Measurements from ENCODE around the gene NTHL1.
A peak's percentile ranks its signal among the peaks of the same experiment; 100 is the strongest.

Gene NTHL1

GRCh38 chr16:2008009-2008526 is 39.6 kb downstream of the NTHL1 start:
- DNase-seq (ENCODE audit: low spot score), result no peak

- no peak for DNase-seq (ENCODE audit: low spot score)
Measured at GRCh38 chr16:2007081-2007836, 40.4 kb downstream of the NTHL1 start.

DNA sequence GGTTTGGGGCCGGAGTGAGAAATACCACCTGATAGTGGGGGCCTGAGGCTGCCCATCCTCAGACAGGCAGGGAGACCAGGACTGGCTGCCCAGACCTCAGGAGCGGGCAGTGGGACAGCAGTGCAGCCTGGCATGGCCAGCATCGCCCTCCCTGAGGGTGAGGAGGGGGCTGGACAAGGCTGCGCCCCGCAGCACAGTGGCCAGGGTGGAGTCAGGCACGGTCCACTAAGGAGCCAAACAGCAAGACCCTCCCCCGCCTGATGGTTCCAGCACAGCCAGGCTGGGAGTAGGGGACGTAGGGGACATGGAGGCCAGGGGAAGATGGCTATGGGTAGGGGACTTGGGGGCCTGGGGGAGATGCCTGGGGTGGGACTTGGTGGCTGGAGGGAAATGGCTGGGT is 41.3 kb downstream of the NTHL1 start:
- DNase-seq (ENCODE audit: low spot score), result no peak

GRCh38 chr16:2005646-2006045 is 42.0 kb downstream of the NTHL1 start:
- DNase-seq (ENCODE audit: low spot score), result no peak

DNA sequence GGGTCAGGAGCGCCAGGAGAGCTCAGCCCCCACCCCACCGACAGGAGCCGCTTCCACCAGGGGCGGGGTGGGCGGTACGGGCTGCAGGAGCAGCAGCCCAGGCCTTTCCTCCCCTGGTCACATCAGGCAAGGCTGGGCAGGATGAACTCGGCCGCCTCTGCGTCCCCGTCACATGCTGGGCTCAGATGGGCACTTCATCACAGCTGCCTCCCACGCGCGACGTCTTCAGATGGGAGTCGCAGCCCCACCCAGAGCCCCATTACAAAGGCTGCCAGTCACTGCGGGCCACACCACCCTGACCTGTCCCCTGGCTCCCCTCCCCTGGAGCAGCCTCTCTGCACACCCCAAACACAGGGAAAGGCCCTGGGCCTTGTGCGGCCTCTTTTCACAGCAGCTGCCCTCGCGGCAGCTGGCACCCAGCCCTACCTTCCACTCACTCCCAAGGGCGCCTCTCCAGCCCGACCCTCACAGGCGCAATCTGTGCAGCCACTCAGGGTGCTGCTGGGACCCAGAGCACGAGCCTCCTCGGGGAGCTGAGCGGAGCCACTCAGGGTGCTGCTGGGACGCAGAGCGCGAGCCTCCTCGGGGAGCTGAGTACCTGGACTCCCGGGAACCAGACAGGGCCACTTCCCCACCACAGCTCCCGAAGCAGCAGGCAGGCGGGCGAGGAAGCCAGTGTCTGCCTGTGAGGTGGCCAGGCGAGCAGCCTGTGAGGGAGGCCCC is 42.7 kb downstream of the NTHL1 start:
- DNase-seq (ENCODE audit: low spot score), result no peak

- DNase-seq (ENCODE audit: low spot score), result peak; percentile 73
Measured at GRCh38 chr16:2003827-2004641, 43.6 kb downstream of the NTHL1 start.

GRCh38 chr16:2003231-2003826 is 44.3 kb downstream of the NTHL1 start:
- DNase-seq (ENCODE audit: low spot score), result no peak

DNA sequence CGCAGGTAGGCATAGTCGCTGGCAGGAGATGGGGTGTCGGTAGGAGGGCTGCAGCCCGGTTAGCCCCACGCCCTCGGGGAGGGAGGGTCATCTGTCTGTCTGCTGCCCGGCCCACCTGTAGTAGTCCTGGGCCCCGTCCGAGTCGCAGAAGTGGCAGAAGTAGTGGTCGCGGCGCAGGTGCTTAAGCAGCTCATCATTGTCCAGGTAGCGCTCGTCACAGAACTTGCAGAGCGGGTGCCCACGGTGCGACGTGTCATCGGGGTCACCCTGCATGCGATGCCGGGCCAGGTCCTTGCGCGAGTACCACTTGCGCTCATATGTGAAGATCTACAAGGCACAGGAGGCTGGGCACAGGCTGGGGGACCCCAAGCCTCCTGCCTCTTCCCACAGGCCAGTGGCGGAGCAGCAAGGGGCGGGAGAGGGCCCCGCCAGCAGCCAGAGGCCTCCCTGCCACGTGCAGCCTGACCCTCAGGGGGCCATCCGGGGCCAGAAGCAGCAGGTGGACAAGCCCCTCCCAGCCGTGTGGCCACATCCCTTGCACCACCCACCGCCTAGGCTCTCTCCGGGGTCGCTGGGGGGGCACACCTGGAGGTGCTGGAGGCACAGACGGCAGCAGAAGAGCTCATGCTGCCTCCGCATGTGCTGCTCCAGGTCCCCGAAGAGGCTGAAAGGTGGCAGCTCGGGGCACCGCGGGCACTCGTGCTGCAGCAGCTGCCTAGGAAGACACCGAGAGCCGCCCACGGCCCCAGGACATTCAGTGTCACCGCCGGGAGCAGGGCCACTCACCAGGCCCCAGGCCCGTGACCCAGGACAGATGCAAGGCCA is 45.0 kb downstream of the NTHL1 start:
- no peak for DNase-seq (ENCODE audit: low spot score)

DNA sequence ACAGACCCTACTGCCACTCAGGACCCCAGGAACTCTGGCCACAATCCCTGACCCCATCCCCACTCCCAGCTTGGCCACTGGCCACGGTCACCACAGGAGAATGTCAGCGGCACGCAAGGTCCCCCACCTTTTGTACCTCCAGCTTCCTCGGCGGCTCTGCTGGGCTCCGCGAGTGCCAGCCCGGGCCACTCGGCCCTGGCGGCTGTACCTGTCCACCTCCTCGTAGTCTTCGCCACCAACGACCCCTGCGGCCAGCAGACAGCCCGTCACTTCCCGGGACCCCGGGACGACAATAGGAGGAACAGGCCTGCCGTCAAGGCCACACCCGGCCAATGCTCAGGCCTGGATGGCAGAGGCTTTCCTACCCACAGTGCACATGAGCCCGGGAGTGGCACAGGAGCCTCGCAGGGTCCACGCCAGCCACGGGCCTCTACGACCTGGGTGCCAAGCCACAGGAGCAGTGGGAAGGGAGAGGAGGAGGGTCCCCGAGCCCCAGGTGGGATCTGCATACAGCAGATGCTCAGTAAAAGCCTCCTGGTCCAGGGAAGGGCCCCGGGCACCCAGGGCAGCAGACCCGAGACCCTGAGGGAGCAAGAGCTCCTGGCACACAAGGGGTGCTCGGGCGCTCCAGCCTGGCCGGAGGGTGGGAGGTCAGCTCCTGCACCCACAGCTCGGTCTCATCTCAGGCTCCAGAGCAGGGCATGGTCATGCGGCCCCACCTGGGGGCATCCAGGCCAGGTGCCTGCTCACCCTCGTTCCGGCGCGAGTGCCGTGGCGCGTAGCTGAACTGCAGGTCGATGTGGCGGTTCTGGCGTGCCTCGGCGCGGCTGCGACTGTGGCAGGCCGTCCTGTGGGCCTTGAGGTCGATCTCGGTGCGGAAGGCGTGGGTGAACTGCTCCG is 45.9 kb downstream of the NTHL1 start:
- DNase-seq (ENCODE audit: low spot score), result no peak

DNA sequence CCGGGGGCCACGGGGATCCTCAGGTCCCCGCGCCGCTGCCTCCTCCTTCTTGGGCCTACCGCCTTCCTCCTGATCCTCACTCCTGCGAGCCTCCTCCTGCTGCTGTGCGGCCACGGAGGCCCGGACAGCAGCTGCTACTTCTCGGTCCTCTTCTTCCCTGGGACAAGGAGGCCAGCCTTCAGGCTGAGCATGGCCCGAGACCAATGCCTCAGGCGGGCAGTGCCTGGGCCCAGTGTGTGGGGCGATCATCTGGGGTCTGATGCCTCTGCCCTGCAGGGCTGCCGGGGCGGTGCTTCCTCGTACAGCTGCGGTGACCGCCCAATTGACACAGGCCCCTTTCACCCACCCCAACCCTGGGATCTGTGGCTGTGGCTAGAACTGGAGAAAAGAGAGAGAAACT is 46.6 kb downstream of the NTHL1 start:
- no peak for DNase-seq (ENCODE audit: low spot score)

- no peak for DNase-seq (ENCODE audit: low spot score)
Measured at GRCh38 chr16:1999866-2000514, 47.6 kb downstream of the NTHL1 start.

GRCh38 chr16:1998852-1999801 is 48.5 kb downstream of the NTHL1 start:
- no peak for DNase-seq (ENCODE audit: low spot score)

GRCh38 chr16:1998360-1998835 is 49.2 kb downstream of the NTHL1 start:
- DNase-seq (ENCODE audit: low spot score), result no peak

- no peak for DNase-seq (ENCODE audit: low spot score)
Measured at GRCh38 chr16:1997494-1998359, 49.9 kb downstream of the NTHL1 start.

GRCh38 chr16:1993731-1994131 is 53.9 kb downstream of the NTHL1 start:
- no peak for DNase-seq (ENCODE audit: low spot score)

DNA sequence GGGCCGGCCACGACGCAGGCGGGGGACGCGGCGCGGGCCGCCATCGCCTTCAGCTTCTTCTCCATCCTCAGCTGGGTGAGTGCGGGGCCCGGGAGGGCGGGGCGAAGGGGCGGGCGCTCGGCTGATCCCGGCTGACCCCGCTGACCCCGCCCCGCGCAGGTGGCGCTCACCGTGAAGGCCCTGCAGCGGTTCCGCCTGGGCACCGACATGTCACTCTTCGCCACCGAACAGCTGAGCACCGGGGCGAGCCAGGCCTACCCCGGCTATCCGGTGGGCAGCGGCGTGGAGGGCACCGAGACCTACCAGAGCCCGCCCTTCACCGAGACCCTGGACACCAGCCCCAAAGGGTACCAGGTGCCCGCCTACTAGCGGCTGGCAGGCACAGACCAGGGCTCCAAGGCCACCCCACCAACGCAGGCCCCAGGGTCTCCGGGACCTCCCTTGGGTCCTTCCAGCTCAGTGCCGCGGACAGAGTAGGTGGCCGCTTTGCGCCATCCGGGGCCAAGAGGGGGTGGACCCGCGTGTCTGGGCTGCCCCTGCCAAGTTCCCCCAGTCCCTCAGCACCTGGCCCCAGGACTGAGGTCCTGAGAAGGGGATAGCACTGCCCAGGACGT is 54.8 kb downstream of the NTHL1 start:
- DNase-seq (ENCODE audit: low spot score), result no peak
